ENCODE measurements around the gene PPP6R2.
A peak's percentile ranks its signal among the peaks of the same experiment; 100 is the strongest.

DNA sequence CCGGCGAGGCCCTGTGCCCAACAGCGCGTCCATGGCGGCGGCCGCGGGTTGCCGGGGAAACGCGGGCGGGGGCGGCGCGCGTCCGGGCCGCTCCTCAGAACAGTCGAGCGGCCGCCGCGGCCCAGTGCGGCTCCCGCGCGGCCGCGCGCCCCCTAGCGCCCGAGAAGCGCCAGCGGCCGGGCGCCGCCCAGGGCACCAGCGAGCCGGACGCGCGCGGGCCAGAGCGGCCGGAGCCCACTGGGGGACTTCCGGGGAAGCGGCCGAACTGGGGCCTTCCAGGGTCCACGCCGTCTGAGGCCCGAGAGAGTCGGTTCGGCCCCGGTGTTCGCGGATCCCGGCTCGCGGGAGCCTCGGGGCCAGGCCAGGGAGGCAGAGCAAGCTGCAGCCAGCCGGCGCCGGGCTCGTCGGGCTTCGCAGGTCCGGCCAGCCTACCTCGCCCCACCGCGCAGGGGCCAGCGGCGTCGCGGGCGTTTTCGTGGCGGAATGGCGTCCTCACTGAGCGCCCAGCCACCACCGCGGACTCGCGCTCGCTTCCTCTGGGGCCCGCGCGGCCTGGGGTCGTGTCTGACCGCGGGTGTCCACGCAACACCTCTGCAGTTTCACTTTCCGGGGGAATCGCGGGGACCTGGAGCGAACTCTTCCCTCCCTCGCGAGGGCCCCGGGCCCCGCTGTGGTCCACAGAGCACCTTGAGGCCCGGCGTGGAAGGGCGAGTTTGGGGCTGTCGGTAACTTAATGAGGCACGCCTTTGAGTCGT, 16.0 kb upstream of the PPP6R2 start, which contains the start of gene DENND6B:
- TF ChIP-seq POLR2AphosphoS5 (IDR thresholded peaks at IDR 0.05) (peak in 2 of 3 donors; percentile 60 to 61), EP300 (IDR thresholded peaks at IDR 0.05) (no peak)
- TF ChIP-seq, protein P1, sequence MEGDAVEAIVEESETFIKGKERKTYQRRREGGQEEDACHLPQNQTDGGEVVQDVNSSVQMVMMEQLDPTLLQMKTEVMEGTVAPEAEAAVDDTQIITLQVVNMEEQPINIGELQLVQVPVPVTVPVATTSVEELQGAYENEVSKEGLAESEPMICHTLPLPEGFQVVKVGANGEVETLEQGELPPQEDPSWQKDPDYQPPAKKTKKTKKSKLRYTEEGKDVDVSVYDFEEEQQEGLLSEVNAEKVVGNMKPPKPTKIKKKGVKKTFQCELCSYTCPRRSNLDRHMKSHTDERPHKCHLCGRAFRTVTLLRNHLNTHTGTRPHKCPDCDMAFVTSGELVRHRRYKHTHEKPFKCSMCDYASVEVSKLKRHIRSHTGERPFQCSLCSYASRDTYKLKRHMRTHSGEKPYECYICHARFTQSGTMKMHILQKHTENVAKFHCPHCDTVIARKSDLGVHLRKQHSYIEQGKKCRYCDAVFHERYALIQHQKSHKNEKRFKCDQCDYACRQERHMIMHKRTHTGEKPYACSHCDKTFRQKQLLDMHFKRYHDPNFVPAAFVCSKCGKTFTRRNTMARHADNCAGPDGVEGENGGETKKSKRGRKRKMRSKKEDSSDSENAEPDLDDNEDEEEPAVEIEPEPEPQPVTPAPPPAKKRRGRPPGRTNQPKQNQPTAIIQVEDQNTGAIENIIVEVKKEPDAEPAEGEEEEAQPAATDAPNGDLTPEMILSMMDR (IDR thresholded peaks at IDR 0.05), result peak in 4 of 7 experiments; percentile 19 to 93 (median 44)
